Measurements from ENCODE around the gene RPN2. TPM values are rescaled to one million over a fixed set of nuclear protein-coding genes. Genes with fewer than 3 reads are reported as not detected.

RPN2 gene
- polyA plus RNA-seq, 2 donors: 41.5 to 101 TPM

DNA sequence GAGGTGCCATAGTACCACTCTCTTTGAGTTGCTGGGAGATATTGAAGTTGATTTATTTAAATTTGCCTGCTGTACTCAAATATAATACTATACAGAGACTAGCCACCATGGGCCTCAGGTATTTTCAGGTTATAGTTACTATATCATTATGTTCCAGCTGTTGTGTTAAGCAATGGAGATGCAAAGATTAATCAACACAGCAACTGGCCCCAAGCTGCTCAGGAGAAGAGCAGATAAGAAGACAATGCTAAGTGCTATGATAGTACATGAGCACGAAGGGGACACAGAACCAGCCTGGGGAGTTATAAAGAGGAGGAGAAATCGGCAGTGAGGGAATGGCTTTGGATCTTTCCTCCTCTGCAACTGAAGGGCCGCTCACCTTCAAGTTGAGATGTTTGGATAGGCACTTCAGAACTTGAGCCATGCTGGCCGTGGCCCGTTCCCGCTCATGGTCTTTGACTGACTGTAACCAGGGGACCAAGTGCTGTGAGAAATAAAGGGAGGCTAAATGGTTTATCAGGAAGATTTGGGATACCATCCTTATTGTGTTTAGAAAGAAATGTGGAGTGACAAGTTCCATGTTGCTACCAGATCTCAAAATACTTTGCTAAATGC lies 24.3 kb upstream of the RPN2 start:
- H3K4me3 ChIP-seq (ENCODE audit: low read depth in 1 of 2, low read length in 2 of 2): no peak overlapping the region
- H3K4me1 ChIP-seq (ENCODE audit: control insufficient read depth in 2 of 2, insufficient read depth in 2 of 2, low read length in 1 of 2): no peaks in the 10 kb centered on the region
- H3K9me3 ChIP-seq (ENCODE audit: control insufficient read depth in 2 of 2, insufficient read depth in 1 of 2, low read depth in 1 of 2, low read length in 1 of 2): no peaks in the 10 kb centered on the region
- WGBS, 2 donors: 92 to 96% methylated on average over 6 of the region's 6 CpGs
- no peak overlapping the region for H3K27ac ChIP-seq (ENCODE audit: low read depth in 2 of 2, low read length in 1 of 2)
- H3K36me3 ChIP-seq (ENCODE audit: control insufficient read depth in 2 of 2, insufficient read depth in 2 of 2, low read length in 1 of 2): no peaks in the 10 kb centered on the region
- H3K27me3 ChIP-seq (ENCODE audit: control insufficient read depth in 1 of 2, insufficient read depth in 2 of 2, low read length in 2 of 2): no peaks in the 10 kb centered on the region

DNA sequence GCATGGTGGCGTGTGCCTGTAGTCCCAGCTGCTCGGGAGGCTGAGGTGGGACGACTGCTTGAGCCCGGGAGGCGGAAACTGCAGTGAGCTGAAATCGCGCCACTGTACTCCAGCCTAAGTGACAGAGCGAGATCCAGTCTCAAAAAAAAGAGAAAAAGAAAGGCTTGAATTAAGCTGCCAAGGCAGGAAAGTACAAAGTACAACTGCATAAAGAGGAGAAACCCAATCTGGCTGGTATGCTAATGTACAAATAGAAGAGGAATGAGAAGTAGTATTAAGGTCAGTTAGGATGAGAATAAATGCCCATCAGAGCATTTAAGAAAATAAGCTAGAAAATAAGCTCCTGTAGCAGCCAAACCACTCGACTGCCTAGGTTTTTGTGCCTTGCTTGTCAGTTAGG lies 23.1 kb upstream of the RPN2 start:
- no peak overlapping the region for H3K27ac ChIP-seq (ENCODE audit: low read depth in 2 of 2, low read length in 1 of 2)
- no peak overlapping the region for H3K4me3 ChIP-seq (ENCODE audit: low read depth in 1 of 2, low read length in 2 of 2)
- no peaks in the 10 kb centered on the region for H3K4me1 ChIP-seq (ENCODE audit: control insufficient read depth in 2 of 2, insufficient read depth in 2 of 2, low read length in 1 of 2)
- H3K27me3 ChIP-seq (ENCODE audit: control insufficient read depth in 1 of 2, insufficient read depth in 2 of 2, low read length in 2 of 2): no peaks in the 10 kb centered on the region
- WGBS, 2 donors: 94% methylated on average over 9 of the region's 9 CpGs
- H3K36me3 ChIP-seq (ENCODE audit: control insufficient read depth in 2 of 2, insufficient read depth in 2 of 2, low read length in 1 of 2): no peaks in the 10 kb centered on the region
- H3K9me3 ChIP-seq (ENCODE audit: control insufficient read depth in 2 of 2, insufficient read depth in 1 of 2, low read depth in 1 of 2, low read length in 1 of 2): no peaks in the 10 kb centered on the region

- Histone ChIP-seq H3K36me3 (ENCODE audit: control insufficient read depth in 2 of 2, insufficient read depth in 2 of 2, low read length in 1 of 2) (no peaks in the 10 kb centered on the region), H3K4me3 (ENCODE audit: low read depth in 1 of 2, low read length in 2 of 2) (no peak overlapping the region), H3K27ac (ENCODE audit: low read depth in 2 of 2, low read length in 1 of 2) (no peak overlapping the region), H3K27me3 (ENCODE audit: control insufficient read depth in 1 of 2, insufficient read depth in 2 of 2, low read length in 2 of 2) (no peaks in the 10 kb centered on the region), H3K4me1 (ENCODE audit: control insufficient read depth in 2 of 2, insufficient read depth in 2 of 2, low read length in 1 of 2) (no peaks in the 10 kb centered on the region), H3K9me3 (ENCODE audit: control insufficient read depth in 2 of 2, insufficient read depth in 1 of 2, low read depth in 1 of 2, low read length in 1 of 2) (no peaks in the 10 kb centered on the region)
- 95 to 97% methylated on average over 4 of the region's 4 CpGs for WGBS, 2 donors
Measured at GRCh38 chr20:37158248-37158647, 20.9 kb upstream of the RPN2 start.

GRCh38 chr20:37160683-37161082 lies 18.4 kb upstream of the RPN2 start:
- H3K9me3 ChIP-seq (ENCODE audit: control insufficient read depth in 2 of 2, insufficient read depth in 1 of 2, low read depth in 1 of 2, low read length in 1 of 2): no peaks in the 10 kb centered on the region
- 90 to 93% methylated on average over 10 of the region's 10 CpGs for WGBS, 2 donors
- no peaks in the 10 kb centered on the region for H3K27me3 ChIP-seq (ENCODE audit: control insufficient read depth in 1 of 2, insufficient read depth in 2 of 2, low read length in 2 of 2)
- H3K36me3 ChIP-seq (ENCODE audit: control insufficient read depth in 2 of 2, insufficient read depth in 2 of 2, low read length in 1 of 2): no peaks in the 10 kb centered on the region
- H3K27ac ChIP-seq (ENCODE audit: low read depth in 2 of 2, low read length in 1 of 2): no peak overlapping the region
- H3K4me1 ChIP-seq (ENCODE audit: control insufficient read depth in 2 of 2, insufficient read depth in 2 of 2, low read length in 1 of 2): no peaks in the 10 kb centered on the region
- no peak overlapping the region for H3K4me3 ChIP-seq (ENCODE audit: low read depth in 1 of 2, low read length in 2 of 2)

- Histone ChIP-seq H3K4me1 (ENCODE audit: control insufficient read depth in 2 of 2, insufficient read depth in 2 of 2, low read length in 1 of 2) (no peaks in the 10 kb centered on the region), H3K27ac (ENCODE audit: low read depth in 2 of 2, low read length in 1 of 2) (no peak overlapping the region), H3K36me3 (ENCODE audit: control insufficient read depth in 2 of 2, insufficient read depth in 2 of 2, low read length in 1 of 2) (no peaks in the 10 kb centered on the region), H3K9me3 (ENCODE audit: control insufficient read depth in 2 of 2, insufficient read depth in 1 of 2, low read depth in 1 of 2, low read length in 1 of 2) (no peaks in the 10 kb centered on the region), H3K27me3 (ENCODE audit: control insufficient read depth in 1 of 2, insufficient read depth in 2 of 2, low read length in 2 of 2) (no peaks in the 10 kb centered on the region), H3K4me3 (ENCODE audit: low read depth in 1 of 2, low read length in 2 of 2) (no peak overlapping the region)
- 83% methylated on average over 12 of the region's 12 CpGs for WGBS, 2 donors
Measured at GRCh38 chr20:37161830-37162549, 17.1 kb upstream of the RPN2 start.

DNA sequence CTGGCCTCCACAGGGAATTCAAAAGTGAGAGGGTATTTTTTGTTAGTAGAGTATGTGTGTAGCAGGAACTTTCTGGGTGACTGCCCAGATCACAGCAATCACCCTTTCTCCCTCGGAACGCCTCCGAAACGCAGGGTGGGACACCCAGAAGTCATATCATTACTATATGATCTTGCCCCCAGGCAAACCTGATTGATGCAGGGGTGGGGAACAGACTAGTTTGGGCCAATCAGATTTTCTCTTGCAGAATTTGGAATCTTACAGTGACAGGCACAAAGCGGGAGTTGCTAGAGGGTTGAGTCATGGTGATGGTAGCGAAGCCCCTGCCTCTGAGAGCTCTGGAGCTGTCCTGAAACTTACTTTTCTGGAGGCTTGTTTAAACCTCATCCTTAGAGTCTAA lies 16.5 kb upstream of the RPN2 start:
- 59 to 67% methylated on average over 6 of the region's 6 CpGs for WGBS, 2 donors
- Histone ChIP-seq H3K27me3 (ENCODE audit: control insufficient read depth in 1 of 2, insufficient read depth in 2 of 2, low read length in 2 of 2) (no peaks in the 10 kb centered on the region), H3K36me3 (ENCODE audit: control insufficient read depth in 2 of 2, insufficient read depth in 2 of 2, low read length in 1 of 2) (no peaks in the 10 kb centered on the region), H3K4me3 (ENCODE audit: low read depth in 1 of 2, low read length in 2 of 2) (no peak overlapping the region), H3K9me3 (ENCODE audit: control insufficient read depth in 2 of 2, insufficient read depth in 1 of 2, low read depth in 1 of 2, low read length in 1 of 2) (no peaks in the 10 kb centered on the region), H3K27ac (ENCODE audit: low read depth in 2 of 2, low read length in 1 of 2) (no peak overlapping the region), H3K4me1 (ENCODE audit: control insufficient read depth in 2 of 2, insufficient read depth in 2 of 2, low read length in 1 of 2) (no peaks in the 10 kb centered on the region)

GRCh38 chr20:37163832-37164554 lies 15.1 kb upstream of the RPN2 start:
- no peaks in the 10 kb centered on the region for H3K36me3 ChIP-seq (ENCODE audit: control insufficient read depth in 2 of 2, insufficient read depth in 2 of 2, low read length in 1 of 2)
- WGBS, 2 donors: 90% methylated on average over 4 of the region's 4 CpGs
- no peaks in the 10 kb centered on the region for H3K9me3 ChIP-seq (ENCODE audit: control insufficient read depth in 2 of 2, insufficient read depth in 1 of 2, low read depth in 1 of 2, low read length in 1 of 2)
- H3K27me3 ChIP-seq (ENCODE audit: control insufficient read depth in 1 of 2, insufficient read depth in 2 of 2, low read length in 2 of 2): no peaks in the 10 kb centered on the region
- no peak overlapping the region for H3K27ac ChIP-seq (ENCODE audit: low read depth in 2 of 2, low read length in 1 of 2)
- H3K4me3 ChIP-seq (ENCODE audit: low read depth in 1 of 2, low read length in 2 of 2): no peak overlapping the region
- H3K4me1 ChIP-seq (ENCODE audit: control insufficient read depth in 2 of 2, insufficient read depth in 2 of 2, low read length in 1 of 2): no peaks in the 10 kb centered on the region

DNA sequence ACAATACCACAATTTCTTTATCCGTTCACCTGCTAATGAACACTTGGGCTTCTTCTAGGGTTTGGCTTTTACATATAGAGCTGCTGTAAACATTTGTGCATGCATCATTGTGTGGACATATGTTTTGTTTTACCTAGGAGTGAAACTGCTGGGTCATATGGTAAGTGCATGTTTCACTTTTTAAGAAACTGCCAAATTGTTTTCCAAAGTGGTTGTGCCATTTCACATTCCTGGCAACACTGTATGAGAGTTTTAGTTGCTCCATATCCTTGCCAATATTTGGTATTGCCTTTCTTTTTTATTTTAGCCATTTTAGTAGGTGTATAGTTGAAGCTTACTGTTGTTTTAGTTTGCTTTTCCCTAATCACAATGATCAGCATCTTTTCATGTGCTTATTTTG lies 14.1 kb upstream of the RPN2 start:
- Histone ChIP-seq H3K27ac (ENCODE audit: low read depth in 2 of 2, low read length in 1 of 2) (no peak overlapping the region), H3K9me3 (ENCODE audit: control insufficient read depth in 2 of 2, insufficient read depth in 1 of 2, low read depth in 1 of 2, low read length in 1 of 2) (no peaks in the 10 kb centered on the region), H3K27me3 (ENCODE audit: control insufficient read depth in 1 of 2, insufficient read depth in 2 of 2, low read length in 2 of 2) (no peaks in the 10 kb centered on the region), H3K4me3 (ENCODE audit: low read depth in 1 of 2, low read length in 2 of 2) (no peak overlapping the region), H3K4me1 (ENCODE audit: control insufficient read depth in 2 of 2, insufficient read depth in 2 of 2, low read length in 1 of 2) (no peaks in the 10 kb centered on the region), H3K36me3 (ENCODE audit: control insufficient read depth in 2 of 2, insufficient read depth in 2 of 2, low read length in 1 of 2) (no peaks in the 10 kb centered on the region)
- WGBS, 2 donors: 99 to 100% methylated on average over 1 of the region's 1 CpG

DNA sequence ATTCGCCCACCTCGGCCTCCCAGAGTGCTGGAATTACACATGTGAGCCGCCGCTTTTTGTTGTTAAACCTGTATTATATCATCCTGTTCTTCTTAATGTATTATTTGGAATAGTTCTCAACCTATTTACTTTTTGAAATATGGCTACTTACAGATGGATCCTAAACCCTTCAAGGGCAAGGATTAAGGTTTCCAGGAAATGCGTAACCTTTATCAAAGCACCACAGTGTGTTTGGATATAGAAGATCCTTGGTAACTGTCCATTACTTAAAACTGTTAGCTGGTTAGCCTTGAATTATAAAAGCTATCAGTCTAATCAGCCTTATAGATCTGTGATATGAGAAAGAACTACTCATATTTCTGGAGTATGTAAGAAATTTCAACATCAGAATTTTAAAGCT lies 12.3 kb upstream of the RPN2 start:
- H3K27ac ChIP-seq (ENCODE audit: low read depth in 2 of 2, low read length in 1 of 2): no peak overlapping the region
- 96 to 98% methylated on average over 5 of the region's 5 CpGs for WGBS, 2 donors
- no peaks in the 10 kb centered on the region for H3K36me3 ChIP-seq (ENCODE audit: control insufficient read depth in 2 of 2, insufficient read depth in 2 of 2, low read length in 1 of 2)

More for the DNA sequence above, 12.3 kb upstream of the RPN2 start:
- Histone ChIP-seq H3K4me1 (ENCODE audit: control insufficient read depth in 2 of 2, insufficient read depth in 2 of 2, low read length in 1 of 2) (no peaks in the 10 kb centered on the region), H3K4me3 (ENCODE audit: low read depth in 1 of 2, low read length in 2 of 2) (no peak overlapping the region), H3K27me3 (ENCODE audit: control insufficient read depth in 1 of 2, insufficient read depth in 2 of 2, low read length in 2 of 2) (no peaks in the 10 kb centered on the region), H3K9me3 (ENCODE audit: control insufficient read depth in 2 of 2, insufficient read depth in 1 of 2, low read depth in 1 of 2, low read length in 1 of 2) (no peaks in the 10 kb centered on the region)

Measured in esophagus (tissue), 2 donors.